Uterus (tissue), 4 donors: ENCODE data around the gene VAC14. TPM values are rescaled to one million over a fixed set of nuclear protein-coding genes. Genes with fewer than 3 reads are reported as not detected.

Experiments
- DNase-seq, 2 donors: peaks; one replicate each; pipeline ENCODE4 v3.0.0-alpha.2; 2019 to 2020
- H3K27ac ChIP-seq, 2 donors: fragments of 200-600 bp; sonication (generic); 1 replicate in 1 of 2; 2 replicates in 1 of 2; pipeline ENCODE4 v1.5.1; 2016 to 2018
- H3K27me3 ChIP-seq, 2 donors: fragments of 200-600 bp; sonication (generic); one replicate each; pipeline ENCODE4 v1.5.1; 2018 to 2019; ENCODE audit warnings: control low read depth in 1 of 2
- H3K36me3 ChIP-seq, 2 donors: fragments of 200-600 bp; sonication (generic); one replicate each; pipeline ENCODE4 v1.5.1; 2019; ENCODE audit warnings: control low read depth in 1 of 2
- H3K4me1 ChIP-seq, 2 donors: fragments of 200-600 bp; sonication (generic); one replicate each; pipeline ENCODE4 v1.5.1; 2018 to 2019; ENCODE audit warnings: control low read depth in 1 of 2
- H3K4me3 ChIP-seq, 2 donors: fragments of 200-600 bp; sonication (generic); 1 replicate in 1 of 2; 2 replicates in 1 of 2; pipeline ENCODE4 v1.5.1; 2018 to 2019; ENCODE audit warnings: mild to moderate bottlenecking in 1 of 2
- H3K9me3 ChIP-seq, 2 donors: fragments of 200-600 bp; sonication (generic); one replicate each; pipeline ENCODE4 v1.5.1; 2019; ENCODE audit warnings: control low read depth in 1 of 2
- CTCF ChIP-seq, 4 experiments: fragments of 200-600 bp in 2 of 4; fragments of 450-650 bp in 2 of 4; sonication (generic) in 2 of 4; IDR thresholded peaks; one replicate each; pipeline ENCODE4 v1.5.1; 2016 to 2019; ENCODE audit warnings: antibody characterized with exemption in 4 of 4, mild to moderate bottlenecking in 2 of 4, moderate library complexity in 1 of 4
- POLR2A ChIP-seq, 2 donors: fragments of 450-650 bp; IDR thresholded peaks; one replicate each; pipeline ENCODE4 v1.6.1; 2016; ENCODE audit warnings: antibody characterized with exemption in 2 of 2, mild to moderate bottlenecking in 1 of 2, moderate library complexity in 1 of 2
- intact Hi-C: fragments of 100-400 bp; cut with DNase I; formaldehyde crosslinking; loops from one replicate; pipeline ENCODE4 v1.15.1; 2023; ENCODE audit warnings: low total_unique reads
- total RNA-seq, 4 donors: library from RNA; depleted of rRNA in 3 of 4; stranded (reverse); fragments of >200 nt in 3 of 4; gene quantifications; one replicate each; pipeline versions ENCODE4 v1.1.0 to v1.2.4, GENCODE V29; 2014 to 2023
- donor health status: DM: yes; HTN: yes; CAD: no.

The VAC14 gene
- total RNA-seq, 4 donors from 2014 or later = 4.7 to 30.6 (median 17.4) TPM

DNA sequence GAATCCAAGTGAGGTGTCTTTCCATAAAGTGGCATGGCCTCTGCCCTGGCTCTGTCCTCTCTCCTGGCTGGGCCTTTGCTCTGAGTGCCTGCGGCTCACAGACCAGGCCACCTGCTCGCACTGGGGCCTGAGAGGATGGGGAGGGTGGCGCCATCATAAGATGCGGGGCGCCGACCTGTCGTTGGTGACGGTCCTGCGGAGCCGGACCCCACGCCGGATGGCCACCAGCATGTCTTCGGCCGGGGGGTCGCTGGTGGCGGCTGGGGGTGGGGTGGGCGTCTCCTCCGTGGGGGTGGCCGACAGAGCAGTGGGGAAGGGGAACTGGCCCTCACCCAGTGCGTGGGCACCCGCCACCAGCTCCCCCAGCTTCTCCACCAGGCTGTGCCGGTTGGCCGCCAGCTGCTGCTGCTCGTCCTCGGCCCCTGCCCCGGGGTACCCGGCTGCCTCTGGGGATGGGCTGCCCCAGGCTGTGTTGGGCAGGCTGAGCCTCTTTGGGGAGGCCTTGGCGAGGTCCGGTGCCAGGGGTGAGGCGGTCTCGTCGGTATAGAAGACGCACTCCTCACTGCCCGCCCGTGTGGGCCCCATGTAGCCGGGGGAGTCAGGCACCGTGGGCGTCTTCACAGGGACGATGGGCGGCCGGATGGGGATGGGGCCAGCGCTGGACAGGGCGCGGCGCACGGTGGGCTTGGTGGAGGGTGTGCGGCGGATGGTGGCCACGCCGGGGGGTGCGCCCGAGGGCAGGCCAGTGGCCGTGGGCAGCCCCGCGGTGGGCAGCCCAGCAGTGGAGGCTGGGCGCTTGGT is 137.2 kb downstream of the VAC14 start:
- TF ChIP-seq POLR2A (IDR thresholded peaks at IDR 0.05) = no peak
- no peak for TF ChIP-seq CTCF (IDR thresholded peaks at IDR 0.05)
- H3K9me3 ChIP-seq = no peaks in the 10 kb centered on the region
- H3K27ac ChIP-seq = peak overlapping the region; percentile 65 to 69
- intact Hi-C loops = no loop called here
- H3K4me1 ChIP-seq = peaks cover 0 to 21% of the 10 kb centered on the region in 2 donors
- H3K4me3 ChIP-seq = no peak overlapping the region
- no peaks in the 10 kb centered on the region for H3K36me3 ChIP-seq
- DNase-seq = no peak
- H3K27me3 ChIP-seq = no peaks in the 10 kb centered on the region

- Histone ChIP-seq H3K27me3 (no peaks in the 10 kb centered on the region), H3K27ac (peak overlapping the region; percentile 65 to 69), H3K4me1 (peaks cover 0 to 21% of the 10 kb centered on the region in 2 donors), H3K36me3 (no peaks in the 10 kb centered on the region), H3K4me3 (no peak overlapping the region), H3K9me3 (no peaks in the 10 kb centered on the region)
- no peak for DNase-seq
- intact Hi-C loops = no loop called here
- TF ChIP-seq CTCF (IDR thresholded peaks at IDR 0.05) (no peak), POLR2A (IDR thresholded peaks at IDR 0.05) (no peak)
Measured at GRCh38 chr16:70662991-70663523, 137.9 kb downstream of the VAC14 start.

GRCh38 chr16:70661918-70662641 is 138.9 kb downstream of the VAC14 start:
- H3K9me3 ChIP-seq = no peaks in the 10 kb centered on the region
- no peak overlapping the region for H3K4me3 ChIP-seq
- DNase-seq = peak; percentile 75 to 79
- intact Hi-C loops = no loop called here
- H3K27ac ChIP-seq = peak overlapping the region; percentile 65 to 69
- peaks cover 0 to 21% of the 10 kb centered on the region in 2 donors for H3K4me1 ChIP-seq
- no peak for TF ChIP-seq CTCF (IDR thresholded peaks at IDR 0.05)
- no peak for TF ChIP-seq POLR2A (IDR thresholded peaks at IDR 0.05)
- no peaks in the 10 kb centered on the region for H3K36me3 ChIP-seq
- no peaks in the 10 kb centered on the region for H3K27me3 ChIP-seq

- H3K9me3 ChIP-seq = no peaks in the 10 kb centered on the region
- no peak overlapping the region for H3K4me3 ChIP-seq
- no peaks in the 10 kb centered on the region for H3K36me3 ChIP-seq
- peaks cover 0 to 21% of the 10 kb centered on the region in 2 donors for H3K4me1 ChIP-seq
- intact Hi-C loops = no loop called here
- no peak for TF ChIP-seq CTCF (IDR thresholded peaks at IDR 0.05)
- peak in 1 of 2 donors; percentile 43 for DNase-seq
- peak overlapping the region; percentile 65 to 69 for H3K27ac ChIP-seq
- H3K27me3 ChIP-seq = no peaks in the 10 kb centered on the region
Measured at GRCh38 chr16:70661534-70661917, 139.4 kb downstream of the VAC14 start.
